ENCODE data around the gene IFRD1. TPM values are rescaled to one million over a fixed set of nuclear protein-coding genes. Genes with fewer than 3 reads are reported as not detected.

The IFRD1 gene
- total RNA-seq, 1 experiment from 2014 or later = 73.4 TPM

DNA sequence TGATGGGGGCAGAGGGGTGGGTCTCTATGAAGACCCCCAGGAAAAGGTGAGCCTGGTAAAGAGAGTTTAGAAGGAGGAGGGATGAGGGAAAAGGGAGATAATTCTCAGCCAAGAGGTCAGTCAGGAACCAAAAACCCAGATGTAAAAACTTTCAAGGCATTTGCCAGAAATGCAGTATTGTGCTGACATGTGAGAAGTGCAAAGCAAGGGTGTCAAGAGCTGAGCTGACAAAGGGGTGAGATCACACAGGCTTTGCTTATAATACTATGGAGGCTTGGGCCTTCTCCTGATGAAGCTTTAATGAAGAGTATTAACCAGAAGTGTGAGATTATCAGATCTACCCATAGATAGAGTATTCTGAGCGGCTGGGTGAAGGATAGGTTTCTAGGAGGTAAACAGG, 22.3 kb upstream of the IFRD1 start:
- no peaks in the 10 kb centered on the region for H3K9me2 ChIP-seq (replicated peaks; ENCODE audit: low read length)
- POLR2A ChIA-PET (ENCODE audit: unreplicated experiment) = no interaction called here
- H3K79me2 ChIP-seq (ENCODE audit: low read length) = no peaks in the 10 kb centered on the region

DNA sequence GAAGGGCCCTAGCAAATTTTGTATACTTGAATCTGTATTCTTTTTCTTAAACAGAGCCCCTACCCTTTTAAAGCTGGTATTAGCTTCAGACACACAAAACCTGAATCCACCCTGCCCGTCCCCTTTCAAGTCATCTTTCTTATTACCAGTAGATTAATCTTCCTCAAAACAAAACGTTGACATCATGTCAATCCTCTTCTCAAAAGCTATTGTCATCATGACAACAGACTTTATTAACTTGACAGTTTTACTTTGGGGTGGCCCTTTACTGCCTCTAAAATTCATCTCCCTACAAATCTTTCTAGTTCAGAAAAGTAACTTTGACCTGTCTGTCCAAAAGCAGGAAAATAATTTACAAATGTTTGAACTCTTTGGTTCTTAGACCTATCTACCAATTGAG, 21.5 kb upstream of the IFRD1 start:
- no peak for ATAC-seq

More for the DNA sequence above, 22.3 kb upstream of the IFRD1 start:
- no peak overlapping the region for H3K4me3 ChIP-seq (ENCODE audit: low read length)
- no peaks in the 10 kb centered on the region for H3K27me3 ChIP-seq (ENCODE audit: low read length)
- no peak for TF ChIP-seq EZH2 (IDR thresholded peaks at IDR 0.05; ENCODE audit: low read length, unreplicated experiment)
- TF ChIP-seq CTCF (conservative IDR thresholded peaks at IDR 0.05; ENCODE audit: low read depth, low read length) = no peak
- no peak for TF ChIP-seq EZH2phosphoT487 (IDR thresholded peaks at IDR 0.05; ENCODE audit: borderline replicate concordance, low read length)
- H3K9ac ChIP-seq (ENCODE audit: low read length) = no peak overlapping the region
- CTCF ChIA-PET = interaction anchor here (0.7 kb wide), 1 partner anchor 8 kb away, joined by 4 read pairs; no protein-coding TSS in a partner anchor
- peaks cover 26% of the 10 kb centered on the region for H3K4me1 ChIP-seq (ENCODE audit: insufficient read depth, low read length)
- ATAC-seq (no peak), DNase-seq (no peak)
- no peaks in the 10 kb centered on the region for H3F3A ChIP-seq (ENCODE audit: low read length, unreplicated experiment)
- no peaks in the 10 kb centered on the region for H3K36me3 ChIP-seq (ENCODE audit: low read depth, low read length)
- no peaks in the 10 kb centered on the region for H3K9me3 ChIP-seq (ENCODE audit: low read length)
- H4K20me1 ChIP-seq (ENCODE audit: low read length) = no peaks in the 10 kb centered on the region
- intact Hi-C loops (cut with micrococcal nuclease) = no loop called here
- no TSS peak for BruUV-seq (replicated peaks)
- no peak overlapping the region for H3K4me2 ChIP-seq (ENCODE audit: low read length)
- H2AFZ ChIP-seq (ENCODE audit: low read length) = no peak overlapping the region
- H3K27ac ChIP-seq (ENCODE audit: low read length) = no peak overlapping the region

More for the DNA sequence above, 21.5 kb upstream of the IFRD1 start:
- POLR2A ChIA-PET (ENCODE audit: unreplicated experiment) = no interaction called here
- no peaks in the 10 kb centered on the region for H4K20me1 ChIP-seq (ENCODE audit: low read length)
- H3K27ac ChIP-seq (ENCODE audit: low read length) = no peak overlapping the region
- no peak overlapping the region for H3K4me3 ChIP-seq (ENCODE audit: low read length)
- no peaks in the 10 kb centered on the region for H3K36me3 ChIP-seq (ENCODE audit: low read depth, low read length)
- H3K4me2 ChIP-seq (ENCODE audit: low read length) = no peak overlapping the region
- H3K27me3 ChIP-seq (ENCODE audit: low read length) = no peaks in the 10 kb centered on the region
- H3K9me2 ChIP-seq (replicated peaks; ENCODE audit: low read length) = no peaks in the 10 kb centered on the region
- CTCF ChIA-PET = no interaction called here
- no peaks in the 10 kb centered on the region for H3K9me3 ChIP-seq (ENCODE audit: low read length)
- no peaks in the 10 kb centered on the region for H3K79me2 ChIP-seq (ENCODE audit: low read length)
- H3F3A ChIP-seq (ENCODE audit: low read length, unreplicated experiment) = no peaks in the 10 kb centered on the region
- BruUV-seq (replicated peaks) = no TSS peak
- no peak overlapping the region for H2AFZ ChIP-seq (ENCODE audit: low read length)
- TF ChIP-seq EZH2 (IDR thresholded peaks at IDR 0.05; ENCODE audit: low read length, unreplicated experiment) (no peak), EZH2phosphoT487 (IDR thresholded peaks at IDR 0.05; ENCODE audit: borderline replicate concordance, low read length) (no peak), CTCF (conservative IDR thresholded peaks at IDR 0.05; ENCODE audit: low read depth, low read length) (no peak)
- DNase-seq = no peak
- intact Hi-C loops (cut with micrococcal nuclease) = no loop called here
- H3K4me1 ChIP-seq (ENCODE audit: insufficient read depth, low read length) = peaks cover 19% of the 10 kb centered on the region
- H3K9ac ChIP-seq (ENCODE audit: low read length) = no peak overlapping the region

Measured in PC-3 (cell line).